Measurements from ENCODE around the gene PIWIL1.

Gene PIWIL1

DNA sequence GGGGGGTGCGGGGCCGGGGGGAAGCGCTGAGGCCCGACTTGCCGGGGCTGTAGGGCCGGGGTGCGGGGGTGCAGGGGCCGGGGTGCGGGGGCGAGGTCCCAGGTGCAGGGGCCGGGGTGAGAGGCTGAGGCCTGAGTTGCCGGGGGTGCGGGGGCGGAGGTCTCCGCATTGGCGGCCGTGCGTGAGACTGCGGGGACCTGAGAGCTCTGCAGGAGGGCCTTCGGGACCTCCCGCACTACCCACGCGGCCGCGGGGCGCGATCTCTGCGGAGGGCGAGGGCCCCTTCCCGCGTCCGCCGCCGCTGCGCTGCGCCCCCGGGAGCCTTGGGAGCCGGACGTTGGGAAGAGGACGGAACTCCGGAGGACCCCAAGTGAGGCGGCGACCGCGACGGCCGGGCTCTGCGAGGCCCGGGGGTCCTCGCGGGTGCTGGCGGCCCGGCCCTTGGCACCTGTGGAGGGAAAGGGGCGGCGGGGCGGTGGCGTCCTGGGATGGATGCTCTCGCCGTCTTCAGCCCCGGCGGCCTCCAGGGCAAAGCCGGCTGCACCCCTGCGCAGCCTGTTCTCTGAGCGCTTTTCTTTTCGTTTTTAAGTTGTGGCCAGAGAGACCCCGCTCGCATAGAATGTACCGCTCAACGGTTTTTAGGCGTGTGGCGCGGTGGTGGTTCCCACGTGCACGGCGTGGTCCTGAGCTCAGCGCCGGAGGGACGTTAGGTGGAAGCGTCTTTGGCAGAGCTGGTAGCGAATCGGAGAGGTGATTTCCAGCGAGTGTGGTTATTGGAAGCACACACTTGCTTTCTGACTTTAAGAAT, 1.3 kb downstream of the PIWIL1 start:
- DNase-seq, result no peak

DNA sequence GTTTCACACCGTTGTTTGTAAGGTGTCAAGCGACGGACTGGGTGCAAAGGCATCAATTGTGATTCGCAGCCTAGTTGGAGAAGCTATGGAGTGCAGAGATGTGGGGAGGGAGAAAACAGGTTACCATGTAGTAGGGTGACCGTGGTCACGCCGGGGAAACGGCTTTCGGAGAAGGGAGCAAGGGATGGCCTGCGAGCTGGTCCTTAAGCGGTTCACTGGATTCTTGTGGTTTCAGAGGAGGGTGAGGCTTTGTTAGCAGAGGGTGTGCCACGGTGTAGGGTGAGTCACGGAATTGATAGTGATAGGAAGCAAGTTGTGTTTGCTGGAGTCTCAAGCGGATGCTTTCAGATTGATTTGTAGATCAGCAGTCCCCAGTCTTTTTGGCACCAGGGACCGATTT, 2.3 kb downstream of the PIWIL1 start:
- no peak for DNase-seq

DNA sequence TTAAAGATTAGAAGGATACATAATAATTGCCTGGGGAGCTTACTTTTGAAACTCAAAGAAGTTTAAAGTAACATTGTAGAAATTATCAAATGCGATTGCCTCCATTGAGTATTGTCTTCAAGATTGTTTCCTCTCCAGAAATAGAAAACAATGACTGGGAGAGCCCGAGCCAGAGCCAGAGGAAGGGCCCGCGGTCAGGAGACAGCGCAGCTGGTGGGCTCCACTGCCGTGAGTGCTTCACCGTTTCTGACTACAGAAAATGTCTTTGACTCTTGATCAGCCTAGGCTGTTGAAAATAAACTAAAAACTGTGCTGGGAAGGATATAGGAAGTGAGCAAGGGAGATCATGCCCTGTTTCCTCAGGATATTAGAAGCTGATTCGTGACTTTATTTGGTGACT, 4.8 kb downstream of the PIWIL1 start:
- no peak for DNase-seq

DNA sequence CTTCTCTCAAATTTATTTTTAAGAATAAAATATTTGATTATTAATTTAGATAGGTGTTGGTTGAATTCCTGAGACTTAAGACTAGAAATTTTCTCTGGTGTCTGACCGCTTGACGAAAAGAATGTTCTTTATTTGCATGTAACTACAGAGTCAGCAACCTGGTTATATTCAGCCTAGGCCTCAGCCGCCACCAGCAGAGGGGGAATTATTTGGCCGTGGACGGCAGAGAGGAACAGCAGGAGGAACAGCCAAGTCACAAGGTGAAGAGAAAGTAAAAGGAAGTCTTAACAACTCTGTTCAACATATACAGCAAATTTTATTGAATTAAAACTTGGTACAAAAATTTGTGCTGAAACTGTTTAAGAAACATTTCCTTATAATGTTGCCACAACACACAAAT, 5.2 kb downstream of the PIWIL1 start:
- DNase-seq, result no peak

DNA sequence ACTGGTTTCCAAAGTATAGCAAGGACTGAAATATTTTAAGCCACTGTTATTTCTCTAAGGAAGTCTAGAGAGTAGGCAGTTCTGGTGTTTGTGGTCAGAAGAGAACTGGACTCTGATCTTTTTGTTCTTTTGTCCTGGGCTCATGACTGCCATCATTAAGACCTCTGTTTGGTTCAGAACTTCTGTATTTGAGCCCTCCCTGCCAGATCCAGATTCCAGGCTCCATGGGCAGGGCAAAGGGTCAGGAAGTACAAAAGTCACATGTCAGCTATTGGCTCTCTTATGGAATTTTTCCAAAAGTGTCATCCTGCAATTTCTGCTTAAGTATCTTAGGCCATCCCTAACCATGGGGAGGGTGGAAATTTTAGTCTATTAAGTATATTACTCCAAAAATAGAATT, 6.8 kb downstream of the PIWIL1 start:
- DNase-seq, result no peak

DNA sequence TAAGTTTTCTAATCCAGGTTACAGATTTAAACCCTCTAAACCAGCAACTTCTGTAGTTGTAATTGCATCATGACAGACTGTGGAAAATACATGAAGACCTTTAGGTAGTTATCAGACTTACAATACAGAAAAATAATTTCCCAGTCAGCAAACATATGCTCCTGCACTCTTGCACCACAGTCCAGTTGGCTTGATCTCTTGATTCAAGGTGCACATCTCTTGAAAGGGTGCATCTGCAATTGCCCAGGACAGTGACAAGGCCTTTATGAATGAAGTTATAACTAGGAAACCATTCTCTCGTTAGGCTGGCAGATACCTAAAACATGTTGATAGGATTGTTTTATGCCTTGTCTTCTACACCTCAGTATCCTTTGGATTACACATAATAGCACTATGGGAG, 7.6 kb downstream of the PIWIL1 start:
- DNase-seq, result no peak

DNA sequence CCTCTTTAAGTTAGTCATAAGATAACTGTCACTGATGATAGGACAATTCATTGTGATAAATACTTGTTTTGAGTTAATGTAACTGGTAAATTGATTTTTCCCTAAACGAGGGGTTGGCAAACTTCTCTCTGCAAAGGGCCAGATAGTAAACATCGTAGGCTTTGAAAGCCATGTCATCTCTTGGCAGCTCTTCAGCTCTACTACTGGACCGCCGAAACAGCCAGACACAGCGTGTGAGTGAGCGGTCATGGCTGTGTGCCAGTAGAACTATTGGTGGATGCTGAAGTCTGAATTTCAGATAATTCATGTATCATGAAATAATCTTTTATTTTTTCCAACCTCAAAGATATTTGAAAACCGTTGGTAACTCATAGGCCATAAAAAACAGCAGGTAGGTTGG, 9.9 kb downstream of the PIWIL1 start:
- DNase-seq, result no peak

DNA sequence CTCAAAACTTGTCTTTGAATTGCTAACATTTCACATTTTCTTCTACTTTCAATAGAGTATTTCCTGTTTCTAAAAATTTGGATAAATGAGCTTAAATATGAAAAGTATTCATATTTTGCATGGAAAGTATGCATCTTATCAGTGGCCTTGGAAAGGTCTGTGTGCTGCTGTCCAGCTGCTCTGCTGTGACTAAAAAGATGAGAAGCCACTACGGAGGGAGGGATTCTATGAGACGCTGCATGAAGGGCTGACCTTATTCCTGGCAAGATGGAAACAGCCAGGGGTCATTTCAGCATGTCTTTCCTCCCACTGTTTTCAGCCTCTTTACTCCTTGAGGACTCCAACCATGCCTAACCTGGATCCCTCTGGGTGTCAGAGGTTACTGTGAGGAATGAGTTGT, 13.0 kb downstream of the PIWIL1 start:
- no peak for DNase-seq

DNA sequence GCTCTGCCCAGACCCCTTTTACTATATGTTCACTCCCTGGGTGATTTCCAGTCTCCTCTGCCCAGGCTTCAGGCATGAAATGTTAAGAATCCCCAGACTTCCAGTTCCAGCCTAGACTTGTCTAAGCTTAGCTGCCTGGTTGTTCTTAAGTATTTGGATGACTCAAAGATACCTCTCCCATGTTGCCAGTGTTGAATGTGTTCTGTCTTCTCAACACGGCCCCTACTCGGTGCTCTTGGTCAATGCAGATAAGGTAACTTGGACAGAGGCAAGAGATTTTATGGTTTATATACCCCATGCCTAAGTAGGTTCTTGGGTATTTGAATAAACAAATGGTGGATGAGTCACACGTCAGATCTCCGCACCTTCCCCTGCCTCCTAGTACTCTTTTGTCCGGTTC, 13.6 kb downstream of the PIWIL1 start:
- no peak for DNase-seq

DNA sequence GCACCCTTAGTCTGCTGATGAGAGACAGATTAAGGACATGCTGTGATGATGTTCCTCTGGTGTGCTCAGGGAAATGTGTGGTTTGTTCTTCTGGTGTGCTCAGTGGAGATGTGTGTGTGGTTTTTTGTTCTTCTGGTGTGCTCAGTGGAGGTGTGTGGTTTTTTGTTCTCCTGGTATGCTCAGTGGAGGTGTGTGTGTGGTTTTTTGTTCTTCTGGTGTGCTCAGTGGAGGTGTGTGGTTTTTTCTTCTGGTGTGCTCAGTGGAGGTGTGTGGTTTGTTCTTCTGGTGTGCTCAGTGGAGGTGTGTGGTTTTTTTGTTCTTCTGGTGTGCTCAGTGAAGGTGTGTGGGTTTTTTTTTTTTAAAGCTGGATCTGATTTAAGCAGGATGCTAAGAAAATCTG, 15.4 kb downstream of the PIWIL1 start:
- DNase-seq, result no peak

DNA sequence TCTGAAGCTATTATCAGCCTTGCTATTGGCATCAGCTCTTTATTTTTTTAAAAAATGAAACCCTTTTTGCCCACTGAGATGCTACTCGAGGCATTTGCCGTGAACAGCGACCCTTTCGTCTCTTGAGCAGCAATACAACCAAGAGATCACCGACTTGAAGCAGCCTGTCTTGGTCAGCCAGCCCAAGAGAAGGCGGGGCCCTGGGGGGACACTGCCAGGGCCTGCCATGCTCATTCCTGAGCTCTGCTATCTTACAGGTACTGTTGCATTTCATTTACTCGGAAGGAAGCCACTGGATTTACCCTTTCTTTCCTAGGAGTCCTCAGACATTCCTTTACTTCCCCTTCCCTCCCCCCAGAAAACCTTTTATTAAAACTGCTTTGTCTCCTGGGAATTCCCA, 16.7 kb downstream of the PIWIL1 start:
- no peak for DNase-seq

DNA sequence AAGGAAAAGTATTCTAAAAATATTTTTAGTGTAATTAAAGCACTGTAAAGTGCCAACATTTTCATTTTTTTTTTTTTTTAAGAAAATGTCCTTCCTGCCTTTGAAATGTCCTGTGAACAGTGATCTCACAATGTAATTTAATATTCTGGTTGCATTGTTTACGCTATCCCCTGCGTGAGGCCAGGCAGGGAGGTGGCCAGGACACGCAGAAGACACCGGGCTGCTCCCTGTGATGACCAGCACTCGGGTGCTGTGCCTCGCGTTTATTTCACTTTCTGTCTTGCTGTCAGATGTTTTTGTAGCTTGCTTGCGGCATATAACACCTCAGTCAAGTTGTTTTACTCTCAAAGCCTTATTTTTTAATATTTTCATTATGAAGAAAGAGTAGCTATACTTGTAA, 18.5 kb downstream of the PIWIL1 start:
- no peak for DNase-seq

DNA sequence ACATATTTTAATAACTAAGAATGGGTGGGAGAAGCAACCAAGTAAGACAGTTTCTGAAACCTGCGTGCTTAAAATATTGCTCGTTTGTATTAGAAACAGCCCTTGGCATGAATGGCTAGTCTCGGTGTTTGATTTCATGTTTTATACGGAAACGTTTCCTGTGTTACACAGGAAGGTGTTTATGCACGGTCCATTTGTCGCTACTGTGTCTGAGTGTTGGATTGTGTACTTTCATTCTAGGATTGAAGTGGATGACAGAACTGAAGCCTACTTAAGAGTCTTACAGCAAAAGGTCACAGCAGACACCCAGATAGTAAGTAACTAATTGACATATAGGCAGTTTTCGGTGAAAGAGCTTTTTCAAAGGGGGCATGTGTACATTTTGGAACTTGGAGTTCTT, 19.6 kb downstream of the PIWIL1 start:
- DNase-seq, result no peak

DNA sequence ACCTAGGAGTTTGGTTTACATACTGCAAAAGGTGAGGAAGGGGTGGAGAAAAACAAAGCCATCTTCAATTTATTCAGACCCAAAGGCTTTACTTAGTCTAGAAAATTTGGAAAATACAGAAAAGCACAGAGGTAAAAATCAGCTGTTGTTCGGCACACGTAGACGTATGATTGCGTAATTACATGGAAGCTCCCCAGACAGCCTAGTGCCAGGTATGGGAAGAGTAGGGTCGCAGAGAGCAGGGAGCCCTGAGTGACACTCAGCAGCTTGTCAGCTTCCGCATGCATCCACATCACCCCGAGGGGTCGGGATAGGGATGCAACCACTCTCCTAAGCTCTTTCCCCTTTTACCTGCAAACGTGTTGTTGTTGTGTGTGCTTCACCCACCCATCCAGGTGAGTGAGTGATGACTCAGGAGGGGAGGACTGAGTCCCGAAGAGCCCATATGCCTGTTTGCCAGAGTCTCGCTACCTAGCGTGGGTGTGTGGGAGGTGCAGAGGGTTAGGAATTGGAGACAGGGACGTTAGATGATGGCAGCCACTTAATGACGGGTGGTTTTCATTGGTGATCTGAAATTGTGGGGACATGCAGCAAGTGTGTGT, 20.1 kb downstream of the PIWIL1 start:
- DNase-seq, result no peak

DNA sequence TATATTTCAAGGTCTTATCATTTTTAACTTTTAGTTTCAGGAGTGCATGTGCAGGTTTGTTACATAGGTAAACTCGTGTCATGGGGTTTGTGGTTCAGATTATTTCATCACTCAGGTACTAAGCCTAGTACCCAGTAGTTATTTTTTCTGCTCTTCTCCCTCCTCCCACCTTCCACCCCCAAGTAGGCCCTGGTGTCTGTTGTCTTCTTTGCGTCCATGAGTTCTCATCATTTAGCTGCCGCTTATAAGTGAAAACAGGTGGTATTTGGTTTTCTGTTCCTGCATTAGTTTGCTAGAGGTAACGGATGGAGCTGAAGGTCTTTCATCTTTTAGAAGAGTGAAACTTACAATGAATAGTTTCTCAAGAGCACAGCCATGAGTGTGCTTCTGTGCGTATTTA, 24.4 kb downstream of the PIWIL1 start:
- no peak for DNase-seq

DNA sequence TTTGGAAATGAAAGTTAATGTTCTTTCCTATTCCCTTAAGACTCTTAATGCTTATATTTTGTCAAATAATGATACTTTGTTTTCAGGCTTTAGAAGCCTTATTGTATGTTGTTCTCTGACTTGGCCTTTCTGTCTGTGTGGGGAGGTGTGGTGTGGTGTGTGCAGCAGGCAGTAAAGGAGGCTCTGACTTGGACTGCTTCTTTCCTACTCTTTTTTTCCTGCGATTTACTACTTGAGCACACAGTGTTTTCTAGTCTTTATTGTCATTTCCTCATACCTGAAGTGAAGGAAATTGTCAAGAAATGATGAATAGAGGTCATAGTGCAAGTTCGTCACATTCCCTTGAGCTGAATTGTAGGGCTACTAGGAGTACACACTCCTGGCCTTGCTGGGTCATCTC, 26.9 kb downstream of the PIWIL1 start:
- DNase-seq, result no peak

DNA sequence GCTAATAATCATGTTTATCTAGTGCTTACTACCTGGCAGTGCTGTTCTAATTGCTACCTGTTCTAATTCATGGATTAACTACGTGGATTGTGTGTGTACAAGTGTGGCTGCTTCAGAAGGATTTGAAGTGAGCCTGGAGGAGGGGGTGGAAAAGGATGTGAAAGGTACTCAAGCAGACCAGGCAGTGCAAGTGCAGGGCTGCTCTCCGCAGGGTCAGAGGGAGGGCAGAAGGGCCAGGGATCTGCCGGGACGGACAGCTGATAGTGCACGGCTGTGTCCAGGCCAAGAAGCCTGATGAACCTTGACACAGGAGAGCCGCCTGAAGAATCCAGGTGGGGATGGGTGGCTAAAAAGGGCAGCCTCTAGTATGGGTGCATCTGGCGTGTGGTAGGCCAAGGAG, 28.5 kb downstream of the PIWIL1 start:
- no peak for DNase-seq

DNA sequence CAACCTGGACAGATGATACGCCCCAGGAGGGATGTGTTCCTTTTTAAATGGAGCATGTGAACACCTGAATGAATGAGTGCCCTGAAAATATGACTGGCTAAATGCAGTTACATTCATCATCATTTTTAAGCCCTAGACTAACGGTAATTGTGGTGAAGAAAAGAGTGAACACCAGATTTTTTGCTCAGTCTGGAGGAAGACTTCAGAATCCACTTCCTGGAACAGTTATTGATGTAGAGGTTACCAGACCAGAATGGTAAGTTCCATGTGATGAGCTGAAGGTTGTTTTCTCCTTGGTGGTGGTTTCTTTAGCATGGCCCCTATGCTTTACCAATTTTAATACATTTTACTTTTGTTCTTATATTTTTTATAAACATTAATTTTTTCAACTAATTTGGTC, 29.3 kb downstream of the PIWIL1 start:
- DNase-seq, result no peak

DNA sequence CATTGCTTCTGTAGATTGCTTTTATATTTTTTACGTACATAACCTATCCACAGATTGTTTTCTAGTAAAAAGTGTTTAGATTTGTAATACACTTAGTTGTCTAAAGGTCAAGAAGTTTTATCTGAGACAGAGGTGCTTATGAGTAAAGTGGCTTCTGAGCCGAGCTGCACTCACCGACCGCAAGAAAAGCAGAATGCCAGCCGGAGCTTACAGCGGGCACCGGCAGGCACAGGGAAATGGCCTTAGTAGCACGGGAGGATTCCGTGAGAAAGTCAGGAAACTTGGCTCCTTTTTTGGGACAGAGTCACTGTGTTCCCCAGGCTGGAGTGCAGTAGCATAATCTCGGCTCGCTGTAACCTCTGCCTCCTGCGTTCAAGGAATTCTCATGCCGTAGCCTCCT, 29.8 kb downstream of the PIWIL1 start:
- DNase-seq, result no peak

DNA sequence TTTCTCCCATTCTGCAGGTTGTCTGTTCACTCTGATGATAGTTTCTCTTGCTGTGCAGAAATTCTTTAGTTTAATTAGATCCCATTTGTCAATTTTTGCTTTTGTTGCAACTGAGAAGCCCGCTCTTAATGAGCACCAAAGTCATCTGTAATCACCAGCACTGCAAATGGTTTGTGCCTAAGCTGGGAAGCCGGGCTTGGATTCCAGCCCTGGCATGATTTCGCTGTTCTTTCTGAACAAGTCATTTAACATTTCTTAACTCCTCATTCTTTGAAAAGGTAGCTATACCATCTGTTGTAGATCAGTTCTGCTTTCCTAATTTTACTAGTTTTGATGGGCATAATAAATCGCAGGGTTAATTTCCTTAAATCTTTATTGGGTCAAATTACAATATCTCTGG, 32.1 kb downstream of the PIWIL1 start:
- no peak for DNase-seq

DNA sequence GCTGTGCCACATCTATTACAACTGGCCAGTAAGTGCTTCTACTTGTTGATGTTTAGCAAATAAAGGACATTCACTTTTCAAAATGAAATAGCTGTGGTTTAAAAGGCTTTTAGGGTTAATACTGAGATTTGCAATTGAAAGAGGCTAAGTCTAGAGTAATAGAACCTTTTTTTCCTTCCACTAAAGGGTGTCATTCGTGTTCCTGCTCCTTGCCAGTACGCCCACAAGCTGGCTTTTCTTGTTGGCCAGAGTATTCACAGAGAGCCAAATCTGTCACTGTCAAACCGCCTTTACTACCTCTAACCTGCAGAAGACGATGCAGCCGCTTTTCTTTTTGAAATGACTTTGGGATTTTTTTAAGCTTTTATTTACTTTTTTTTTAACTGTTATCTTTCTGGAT, 33.6 kb downstream of the PIWIL1 start:
- no peak for DNase-seq

DNA sequence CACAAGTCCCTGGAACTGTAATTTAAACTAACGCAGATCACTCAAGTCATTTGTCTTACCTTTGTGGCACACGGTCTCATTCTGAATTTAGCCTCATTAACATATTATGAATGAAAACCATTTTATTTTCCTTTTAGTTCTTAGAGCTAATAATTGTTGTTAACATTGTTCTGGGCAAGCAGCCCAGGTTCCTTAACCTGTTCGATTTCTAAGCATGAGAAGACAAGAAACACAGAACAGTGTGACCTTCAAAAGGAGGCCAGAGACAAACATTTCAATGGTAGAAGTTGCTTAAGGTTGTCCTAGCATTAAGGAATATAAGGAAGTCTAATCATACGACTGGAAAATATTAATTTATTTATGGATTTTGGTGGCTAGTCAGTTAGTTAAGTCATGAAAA, 35.2 kb downstream of the PIWIL1 start:
- no peak for DNase-seq

DNA sequence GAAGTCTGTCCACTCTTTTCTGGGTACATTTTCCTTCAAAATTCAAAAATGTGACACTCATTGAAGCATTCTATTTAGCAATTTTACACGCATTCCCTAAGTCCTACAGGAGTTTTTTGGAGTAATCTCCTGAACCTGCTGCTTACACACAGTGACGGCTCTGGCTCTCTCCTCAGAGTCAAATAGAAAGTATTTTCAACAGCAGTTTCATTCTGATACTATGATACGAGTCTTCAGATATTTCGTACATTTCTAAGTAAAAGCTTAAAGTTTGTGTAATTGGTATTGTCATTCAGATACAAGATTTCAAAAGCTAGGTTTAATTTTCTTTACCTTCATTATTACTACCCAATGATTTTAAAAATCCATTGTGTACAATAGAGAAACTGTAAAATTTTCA, 36.4 kb downstream of the PIWIL1 start:
- no peak for DNase-seq

DNA sequence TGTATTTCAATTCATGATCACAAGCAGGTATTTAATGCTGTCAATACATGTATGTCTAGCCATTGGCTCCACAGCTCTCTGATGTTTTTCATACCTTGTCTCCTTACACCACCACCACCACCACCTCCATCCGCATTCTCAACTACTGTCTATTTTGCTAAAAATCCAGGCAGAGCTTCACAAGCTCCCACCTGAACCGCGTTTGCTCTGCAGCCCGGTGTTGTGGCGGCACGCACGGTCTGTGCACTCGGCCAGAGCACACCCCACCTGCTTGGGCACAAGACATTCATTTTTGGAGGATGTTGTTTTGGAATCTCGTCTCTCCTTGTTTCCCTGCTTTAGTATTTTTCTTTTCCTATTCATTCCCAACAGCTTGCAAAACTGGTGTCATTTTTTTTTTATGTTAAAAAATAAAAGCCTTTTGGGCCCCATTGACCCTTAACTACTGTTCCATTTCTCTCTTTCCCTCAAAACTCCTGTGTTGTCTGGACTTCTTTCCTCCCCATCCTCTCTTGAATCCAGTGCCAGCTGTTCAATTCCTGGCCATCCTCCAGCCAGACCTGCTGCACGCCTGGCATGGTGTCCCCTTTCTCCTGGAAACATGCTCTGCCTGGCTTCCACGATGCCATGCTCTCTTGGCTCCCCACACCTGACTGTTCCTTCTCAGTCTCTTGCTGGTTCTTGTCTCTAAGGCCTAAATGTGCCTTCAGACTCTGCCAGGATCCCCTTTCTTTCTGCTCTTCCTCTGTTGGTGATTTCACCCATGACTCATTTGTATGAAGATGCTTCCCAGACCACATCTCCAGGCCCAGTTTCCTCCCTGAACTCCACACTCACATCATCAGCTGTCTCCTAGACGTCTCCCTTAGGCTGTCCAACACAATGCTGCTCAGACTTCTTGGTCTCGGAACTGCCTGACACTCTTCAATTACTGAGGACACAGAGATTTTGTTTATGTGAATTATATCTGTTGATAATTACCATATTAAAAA, 37.9 kb downstream of the PIWIL1 start:
- no peak for DNase-seq
